ENCODE data around the gene FKBP1A.

Gene FKBP1A

GRCh38 chr20:1392693-1393506 is at the start of gene FKBP1A:
TSS of gene FKBP1A (minus strand) at chr20:1393054. CDS start at chr20:1392998, 56 bp downstream.
- DNase-seq: peak; percentile 93

- DNase-seq: no peak
Observed at GRCh38 chr20:1442304-1442703, 49.5 kb upstream of the FKBP1A start.

- DNase-seq: no peak
Observed at GRCh38 chr20:1441133-1441532, 48.3 kb upstream of the FKBP1A start.

GRCh38 chr20:1440024-1440423 is 47.2 kb upstream of the FKBP1A start:
- peak; percentile 17 for DNase-seq

GRCh38 chr20:1438361-1438760 is 45.5 kb upstream of the FKBP1A start:
- no peak for DNase-seq

GRCh38 chr20:1437235-1437904 is 44.5 kb upstream of the FKBP1A start:
- peak; percentile 89 for DNase-seq

- DNase-seq: no peak
Observed at GRCh38 chr20:1436263-1436662, 43.4 kb upstream of the FKBP1A start.

- no peak for DNase-seq
Observed at GRCh38 chr20:1435337-1435699, 42.5 kb upstream of the FKBP1A start.

GRCh38 chr20:1434571-1435336 is 41.9 kb upstream of the FKBP1A start:
- DNase-seq: peak; percentile 50

- DNase-seq: no peak
Observed at GRCh38 chr20:1431158-1431557, 38.3 kb upstream of the FKBP1A start.

- no peak for DNase-seq
Observed at GRCh38 chr20:1430004-1430451, 37.2 kb upstream of the FKBP1A start.

- no peak for DNase-seq
Observed at GRCh38 chr20:1429143-1429728, 36.4 kb upstream of the FKBP1A start.

- no peak for DNase-seq
Observed at GRCh38 chr20:1427457-1428054, 34.7 kb upstream of the FKBP1A start.

- no peak for DNase-seq
Observed at GRCh38 chr20:1426231-1426849, 33.5 kb upstream of the FKBP1A start.

GRCh38 chr20:1424336-1424735 is 31.5 kb upstream of the FKBP1A start:
- DNase-seq: no peak

- DNase-seq: peak; percentile 11
Observed at GRCh38 chr20:1423625-1424106, 30.8 kb upstream of the FKBP1A start.

- DNase-seq: no peak
Observed at GRCh38 chr20:1423206-1423605, 30.4 kb upstream of the FKBP1A start.

GRCh38 chr20:1422753-1423152 is 29.9 kb upstream of the FKBP1A start:
- DNase-seq: no peak

GRCh38 chr20:1420066-1420465 is 27.2 kb upstream of the FKBP1A start:
- no peak for DNase-seq

- no peak for DNase-seq
Observed at GRCh38 chr20:1418350-1418749, 25.5 kb upstream of the FKBP1A start.

GRCh38 chr20:1417790-1418189 is 24.9 kb upstream of the FKBP1A start:
- no peak for DNase-seq

GRCh38 chr20:1417273-1417672 is 24.4 kb upstream of the FKBP1A start:
- no peak for DNase-seq

All from CD4-positive, alpha-beta T cell treated with Interleukin-6 for 4 hours (primary cell).